LNCAP (cell line): ENCODE measurements around the gene KAT6B.

Source experiments
- TF ChIP-seq, protein P1 (sequence below): fragments of 450-650 bp; IDR thresholded peaks from 2 replicates; pipeline ENCODE4 v1.5.1; 2017; ENCODE audit warnings: mild to moderate bottlenecking

Gene KAT6B

DNA sequence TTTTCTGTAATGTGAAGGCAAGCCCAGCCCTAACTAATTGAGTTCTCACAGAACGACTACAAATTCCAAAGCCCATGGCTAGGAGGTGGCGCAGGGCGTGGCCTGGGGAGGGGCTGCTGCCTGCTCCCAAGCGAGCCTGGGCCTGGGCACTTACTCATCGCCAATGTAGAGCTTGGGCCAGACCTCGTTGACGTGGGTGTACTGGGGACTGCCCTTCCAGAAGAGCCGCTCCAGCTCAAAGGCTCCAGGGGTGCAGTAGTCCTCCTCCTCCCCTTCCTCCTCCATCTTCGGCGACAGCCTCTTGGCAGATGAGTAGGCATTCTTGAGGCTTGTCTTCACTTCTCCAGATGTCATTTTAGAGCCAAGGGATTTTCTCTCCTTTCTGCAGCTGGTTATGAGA lies 231.8 kb downstream of the KAT6B start:
- TF ChIP-seq, protein P1, sequence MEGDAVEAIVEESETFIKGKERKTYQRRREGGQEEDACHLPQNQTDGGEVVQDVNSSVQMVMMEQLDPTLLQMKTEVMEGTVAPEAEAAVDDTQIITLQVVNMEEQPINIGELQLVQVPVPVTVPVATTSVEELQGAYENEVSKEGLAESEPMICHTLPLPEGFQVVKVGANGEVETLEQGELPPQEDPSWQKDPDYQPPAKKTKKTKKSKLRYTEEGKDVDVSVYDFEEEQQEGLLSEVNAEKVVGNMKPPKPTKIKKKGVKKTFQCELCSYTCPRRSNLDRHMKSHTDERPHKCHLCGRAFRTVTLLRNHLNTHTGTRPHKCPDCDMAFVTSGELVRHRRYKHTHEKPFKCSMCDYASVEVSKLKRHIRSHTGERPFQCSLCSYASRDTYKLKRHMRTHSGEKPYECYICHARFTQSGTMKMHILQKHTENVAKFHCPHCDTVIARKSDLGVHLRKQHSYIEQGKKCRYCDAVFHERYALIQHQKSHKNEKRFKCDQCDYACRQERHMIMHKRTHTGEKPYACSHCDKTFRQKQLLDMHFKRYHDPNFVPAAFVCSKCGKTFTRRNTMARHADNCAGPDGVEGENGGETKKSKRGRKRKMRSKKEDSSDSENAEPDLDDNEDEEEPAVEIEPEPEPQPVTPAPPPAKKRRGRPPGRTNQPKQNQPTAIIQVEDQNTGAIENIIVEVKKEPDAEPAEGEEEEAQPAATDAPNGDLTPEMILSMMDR: no peak

DNA sequence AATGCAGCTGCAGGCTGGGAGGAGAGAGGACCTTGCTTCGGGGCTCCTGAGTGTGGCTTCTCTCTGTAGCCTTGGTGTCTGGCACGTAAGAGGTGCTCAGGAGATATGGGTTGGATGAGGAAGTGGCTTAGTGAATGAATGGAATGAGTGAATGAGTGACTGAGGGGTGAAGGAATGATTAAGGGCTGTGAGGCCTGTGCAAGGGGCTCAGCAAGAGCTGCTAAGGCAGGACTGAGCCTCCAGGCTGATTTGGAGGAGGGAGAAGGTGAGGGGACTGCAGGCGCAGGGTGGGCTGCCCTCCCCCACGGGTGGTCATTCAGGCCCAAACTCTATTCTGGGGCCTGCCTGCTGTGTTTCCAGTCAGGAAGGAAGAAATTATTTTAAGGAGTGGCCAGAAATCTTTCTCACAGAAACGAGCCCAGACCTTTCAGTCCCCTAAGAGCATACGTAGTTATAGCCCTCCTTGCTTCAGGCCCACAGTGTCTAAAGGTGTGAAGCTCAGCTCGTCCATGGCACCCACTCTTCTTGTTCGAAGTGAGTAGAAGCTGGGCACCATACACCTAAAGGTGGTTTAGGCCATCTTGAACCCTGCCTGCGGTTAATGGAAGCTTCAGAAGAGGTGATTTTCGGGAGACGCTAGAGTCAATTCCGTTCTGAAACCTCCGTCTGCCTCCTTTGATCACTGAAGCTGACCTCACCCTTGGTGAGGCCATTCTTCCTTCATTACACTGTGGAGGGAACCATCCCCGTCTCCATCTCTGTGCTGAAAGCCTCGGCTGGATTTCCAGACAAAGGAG lies 235.5 kb downstream of the KAT6B start:
- TF ChIP-seq, protein P1: no peak

DNA sequence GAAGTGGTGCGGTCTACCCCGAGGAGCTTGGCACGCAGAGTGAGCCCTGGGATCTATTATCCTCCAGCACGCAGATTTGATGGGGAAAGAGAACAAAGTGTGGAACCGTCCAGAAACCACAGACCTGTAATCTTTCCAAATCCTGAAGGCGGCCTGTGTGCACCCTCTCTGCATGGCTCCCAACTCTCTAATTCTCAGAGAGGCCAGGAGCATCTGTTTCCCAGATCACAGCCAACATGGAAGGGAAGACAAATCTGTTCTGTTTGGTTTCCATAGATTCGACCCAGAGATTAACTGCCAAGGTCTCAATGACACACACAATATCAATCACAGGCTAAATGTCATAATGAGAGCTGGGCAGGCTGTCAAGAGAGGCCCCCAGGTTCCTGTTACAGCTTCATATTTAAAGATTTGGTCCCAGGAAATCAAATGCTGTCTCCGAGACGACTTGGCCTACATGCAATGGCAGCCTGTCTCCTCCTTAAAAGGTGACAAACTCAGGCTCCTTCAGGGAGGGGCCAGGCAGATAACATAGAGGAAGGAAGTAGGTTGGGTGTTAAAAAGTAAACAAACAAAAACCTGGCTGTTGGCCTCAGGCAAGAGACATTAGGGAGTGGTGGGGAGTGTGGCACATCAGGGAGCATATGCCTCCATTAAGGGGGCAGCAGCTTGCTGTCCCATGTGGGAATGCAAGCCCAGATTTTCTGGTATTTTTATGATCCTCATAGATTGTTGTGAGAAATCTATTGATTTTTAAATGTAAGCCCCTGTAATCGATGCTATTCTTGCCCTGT lies 236.3 kb downstream of the KAT6B start:
- TF ChIP-seq, protein P1: no peak

DNA sequence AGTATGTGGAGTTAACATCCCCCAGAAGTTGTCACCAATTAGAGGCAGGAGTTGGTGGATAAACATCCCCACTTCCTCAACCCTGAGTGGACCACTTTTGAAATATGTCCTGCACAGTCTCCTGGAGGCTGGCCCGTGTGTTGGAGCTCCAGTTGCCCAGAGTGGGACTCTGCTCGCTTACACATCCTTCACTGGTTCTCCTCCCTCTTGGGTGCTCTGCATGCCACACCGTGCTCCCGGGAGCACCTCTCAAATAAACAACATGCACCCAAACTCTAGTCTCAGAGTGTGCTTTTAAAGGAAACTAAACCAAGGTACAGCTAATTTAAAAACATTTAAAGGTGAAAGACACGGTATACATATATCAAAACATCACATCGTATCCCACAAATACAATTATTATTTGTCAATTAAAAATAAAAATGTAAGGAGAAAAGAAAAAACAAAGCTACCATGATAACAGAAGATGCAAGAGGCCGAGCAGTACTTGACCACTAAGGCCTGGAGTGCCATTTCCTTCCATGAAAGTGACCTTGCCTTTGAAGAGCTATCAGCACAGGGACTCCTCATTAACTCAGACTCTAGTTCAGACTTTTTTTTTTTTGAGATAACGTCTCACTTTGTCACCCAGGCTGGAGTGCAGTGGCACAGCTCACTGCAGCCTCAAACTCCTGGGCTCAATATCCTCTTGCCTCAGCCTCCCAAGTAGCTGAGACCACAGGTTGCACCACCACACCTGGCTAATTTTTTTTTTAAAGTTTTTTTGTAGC lies 237.2 kb downstream of the KAT6B start:
- TF ChIP-seq, protein P1: no peak

DNA sequence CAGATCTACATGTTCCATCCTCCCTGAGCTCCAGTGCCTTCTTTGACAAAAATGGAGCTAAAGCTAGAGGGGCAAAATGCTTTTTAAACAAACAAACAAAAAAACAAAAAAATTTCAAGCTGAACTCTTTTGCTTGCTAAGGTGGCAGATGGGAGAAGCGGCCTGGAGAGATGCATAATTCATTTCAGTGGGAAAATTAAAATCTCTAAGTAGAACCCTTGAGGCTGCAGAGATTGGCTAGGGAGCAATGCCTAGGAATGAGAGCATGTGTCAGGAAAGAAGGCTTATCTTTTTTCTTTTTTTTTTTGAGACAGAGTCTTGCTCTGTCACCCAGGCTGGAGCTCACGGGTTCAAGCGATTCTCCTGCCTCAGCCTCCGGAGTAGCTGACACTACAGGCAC lies 238.7 kb downstream of the KAT6B start:
- TF ChIP-seq, protein P1: no peak

DNA sequence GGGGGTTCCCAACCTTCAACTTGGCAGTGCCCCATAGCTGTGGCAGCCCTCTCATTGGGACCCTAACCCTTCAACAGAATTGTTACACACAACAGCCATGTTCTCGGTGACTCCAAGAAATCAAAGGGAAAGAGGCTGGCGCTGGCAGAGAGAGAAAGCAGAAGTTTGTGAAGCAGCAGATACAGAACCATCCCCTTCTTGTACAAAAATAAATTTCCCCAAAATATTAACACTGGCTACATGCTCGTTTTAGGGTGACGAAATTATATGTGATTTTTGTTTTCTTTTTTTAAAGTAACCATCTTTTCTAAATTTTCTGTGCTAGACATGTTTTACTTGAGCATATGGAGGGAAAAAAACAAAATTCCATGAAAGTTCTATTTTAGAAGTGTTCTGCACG lies 239.9 kb downstream of the KAT6B start:
- TF ChIP-seq, protein P1: no peak

DNA sequence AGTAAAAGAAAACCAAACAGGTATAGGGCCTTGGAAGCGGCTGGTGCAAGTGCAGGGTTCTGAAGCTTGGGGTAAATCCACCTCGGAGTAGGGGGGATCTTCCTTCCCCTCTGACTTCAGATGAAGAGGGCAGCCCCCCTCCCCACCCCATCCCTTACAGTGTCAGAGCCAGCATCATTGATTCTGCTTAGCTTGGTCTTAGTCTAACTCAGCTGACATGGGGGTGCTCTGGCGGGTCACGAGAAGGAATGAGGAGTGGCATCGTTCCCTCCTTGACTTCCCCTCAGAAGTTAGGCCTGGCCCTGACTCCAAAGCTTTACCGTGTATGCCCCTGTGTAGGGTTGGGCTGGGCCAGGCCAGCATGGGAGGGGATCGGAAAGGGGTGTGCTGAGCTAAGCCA lies 240.9 kb downstream of the KAT6B start:
- TF ChIP-seq, protein P1: no peak
